Upper lobe of left lung (tissue), 4 donors: ENCODE results near the gene ZAP70.

Source experiments
- CTCF ChIP-seq, 6 experiments: fragments of 450-650 bp in 4 of 6; fragments of 200-600 bp in 2 of 6; sonication (generic) in 2 of 6; IDR thresholded peaks; one replicate each; pipeline ENCODE4 v1.5.1; 2016 to 2019; ENCODE audit warnings: antibody characterized with exemption in 6 of 6
- POLR2AphosphoS5 ChIP-seq, 2 donors: sonication (generic); formaldehyde crosslinking; IDR thresholded peaks; one replicate each; pipeline ENCODE4 v1.5.1; 2017; ENCODE audit warnings: antibody characterized with exemption in 2 of 2

GRCh38 chr2:97763176-97763845 is 49.9 kb downstream of the ZAP70 start:
- TF ChIP-seq POLR2AphosphoS5 (IDR thresholded peaks at IDR 0.05) (no peak), CTCF (IDR thresholded peaks at IDR 0.05) (no peak)
